ENCODE results near the gene AGT.

The AGT gene

GRCh38 chr1:230706887-230707731 is 6.8 kb downstream of the AGT start:
- Histone ChIP-seq H3K27me3 (ENCODE audit: control insufficient read depth in 1 of 2, insufficient read depth in 2 of 2, low read length in 2 of 2) (no peaks in the 10 kb centered on the region), H3K36me3 (ENCODE audit: control insufficient read depth in 2 of 2, insufficient read depth in 2 of 2, low read length in 2 of 2) (no peaks in the 10 kb centered on the region), H3K9me3 (ENCODE audit: control insufficient read depth in 2 of 2, low read length in 2 of 2) (no peaks in the 10 kb centered on the region), H3K4me1 (ENCODE audit: control insufficient read depth, insufficient read depth, low read length) (no peaks in the 10 kb centered on the region), H3K4me3 (ENCODE audit: low read length in 2 of 2) (no peak overlapping the region), H3K27ac (ENCODE audit: low read length) (no peak overlapping the region), H3K9ac (ENCODE audit: low read length in 2 of 2) (no peak overlapping the region)

DNA sequence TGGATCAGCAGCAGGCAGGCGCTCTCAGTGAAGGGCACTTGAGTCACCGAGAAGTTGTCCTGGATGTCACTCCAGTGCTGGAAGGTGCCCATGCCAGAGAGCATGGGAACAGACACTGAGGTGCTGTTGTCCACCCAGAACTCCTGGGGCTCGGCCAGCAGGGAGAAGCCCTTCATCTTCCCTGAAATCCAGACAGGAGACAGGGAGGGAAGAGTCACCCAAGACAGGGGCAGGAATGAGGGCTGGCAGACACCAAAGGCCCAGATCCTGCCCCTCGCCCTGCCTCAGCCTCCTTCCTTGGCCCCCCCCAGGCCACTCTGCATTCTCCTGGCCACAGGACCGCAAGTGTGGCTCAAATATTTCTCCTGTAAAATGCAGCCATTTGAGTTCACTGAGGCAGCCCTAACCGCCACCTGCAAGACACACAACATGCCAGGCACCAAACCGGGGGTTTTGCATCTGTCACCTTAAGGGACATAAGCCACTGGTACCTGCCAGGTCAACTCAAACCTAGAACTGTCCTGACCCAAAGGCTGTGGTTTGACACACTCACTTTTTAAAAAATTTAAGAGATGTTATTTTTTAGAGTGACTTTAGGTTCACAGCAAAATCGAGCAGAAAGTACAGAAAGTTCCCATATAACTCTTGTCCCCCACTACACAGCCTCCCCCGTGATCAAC is 7.8 kb downstream of the AGT start:
- Histone ChIP-seq H3K36me3 (ENCODE audit: control insufficient read depth in 2 of 2, insufficient read depth in 2 of 2, low read length in 2 of 2) (no peaks in the 10 kb centered on the region), H3K9ac (ENCODE audit: low read length in 2 of 2) (no peak overlapping the region), H3K27me3 (ENCODE audit: control insufficient read depth in 1 of 2, insufficient read depth in 2 of 2, low read length in 2 of 2) (no peaks in the 10 kb centered on the region), H3K4me3 (ENCODE audit: low read length in 2 of 2) (no peak overlapping the region), H3K4me1 (ENCODE audit: control insufficient read depth, insufficient read depth, low read length) (no peaks in the 10 kb centered on the region), H3K27ac (ENCODE audit: low read length) (no peak overlapping the region), H3K9me3 (ENCODE audit: control insufficient read depth in 2 of 2, low read length in 2 of 2) (no peaks in the 10 kb centered on the region)

DNA sequence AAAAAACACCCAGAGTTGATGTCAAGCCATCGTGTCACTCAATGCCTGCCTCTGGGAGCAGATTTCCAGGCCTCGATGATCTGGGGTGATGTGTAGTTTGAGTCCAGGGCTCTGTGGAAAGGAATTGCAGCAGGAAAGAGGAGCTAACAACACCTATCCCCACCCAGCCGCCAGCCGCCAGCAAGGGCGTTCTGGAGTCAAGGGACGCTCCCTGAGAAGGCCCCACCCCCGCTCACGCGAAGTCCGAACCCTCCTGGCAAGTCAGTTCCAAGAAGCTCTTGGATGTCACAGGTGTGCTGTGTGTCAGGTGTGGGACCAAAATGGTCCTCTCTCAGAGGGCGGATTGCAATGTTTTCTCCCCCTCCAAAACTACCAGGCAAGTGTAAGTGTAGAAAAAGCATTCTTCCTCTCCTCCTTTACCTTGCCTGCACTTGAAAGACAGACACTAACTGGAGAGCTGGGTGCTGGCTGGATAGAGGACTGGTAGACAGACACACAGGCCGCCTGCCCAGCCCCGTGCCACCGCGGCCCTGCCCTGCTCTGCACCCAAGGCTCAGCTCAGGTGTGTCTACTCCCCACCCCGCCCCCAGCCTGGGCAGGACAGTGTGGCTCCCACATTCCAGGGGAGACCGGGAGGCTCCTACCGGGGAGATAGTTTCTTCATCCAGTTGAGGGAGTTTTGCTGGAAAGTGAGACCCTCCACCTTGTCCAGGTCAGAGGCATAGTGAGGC is 8.5 kb downstream of the AGT start:
- H3K4me3 ChIP-seq (ENCODE audit: low read length in 2 of 2), result no peak overlapping the region
- no peaks in the 10 kb centered on the region for H3K4me1 ChIP-seq (ENCODE audit: control insufficient read depth, insufficient read depth, low read length)
- no peaks in the 10 kb centered on the region for H3K36me3 ChIP-seq (ENCODE audit: control insufficient read depth in 2 of 2, insufficient read depth in 2 of 2, low read length in 2 of 2)
- H3K9ac ChIP-seq (ENCODE audit: low read length in 2 of 2), result no peak overlapping the region
- H3K27me3 ChIP-seq (ENCODE audit: control insufficient read depth in 1 of 2, insufficient read depth in 2 of 2, low read length in 2 of 2), result no peaks in the 10 kb centered on the region
- no peak overlapping the region for H3K27ac ChIP-seq (ENCODE audit: low read length)
- no peaks in the 10 kb centered on the region for H3K9me3 ChIP-seq (ENCODE audit: control insufficient read depth in 2 of 2, low read length in 2 of 2)

DNA sequence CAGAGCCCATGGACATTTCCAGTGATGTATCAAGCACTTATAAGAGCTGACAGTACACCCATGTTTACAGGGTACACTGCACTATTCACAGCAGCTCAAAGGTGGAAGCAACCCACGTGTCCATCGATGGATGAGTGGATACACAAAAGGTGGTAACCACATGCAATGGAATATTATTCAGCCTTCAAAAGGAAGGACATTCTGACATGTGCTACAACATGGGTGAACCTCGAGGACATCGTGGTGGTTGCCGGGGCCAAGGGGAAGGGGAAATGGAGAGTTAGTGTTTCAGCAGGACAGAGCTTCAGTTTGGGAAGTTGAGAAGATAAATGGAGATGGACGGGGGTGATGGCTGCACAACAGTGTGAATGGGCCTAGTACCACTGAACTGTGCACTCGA is 9.1 kb downstream of the AGT start:
- Histone ChIP-seq H3K4me1 (ENCODE audit: control insufficient read depth, insufficient read depth, low read length) (no peaks in the 10 kb centered on the region), H3K36me3 (ENCODE audit: control insufficient read depth in 2 of 2, insufficient read depth in 2 of 2, low read length in 2 of 2) (no peaks in the 10 kb centered on the region)

DNA sequence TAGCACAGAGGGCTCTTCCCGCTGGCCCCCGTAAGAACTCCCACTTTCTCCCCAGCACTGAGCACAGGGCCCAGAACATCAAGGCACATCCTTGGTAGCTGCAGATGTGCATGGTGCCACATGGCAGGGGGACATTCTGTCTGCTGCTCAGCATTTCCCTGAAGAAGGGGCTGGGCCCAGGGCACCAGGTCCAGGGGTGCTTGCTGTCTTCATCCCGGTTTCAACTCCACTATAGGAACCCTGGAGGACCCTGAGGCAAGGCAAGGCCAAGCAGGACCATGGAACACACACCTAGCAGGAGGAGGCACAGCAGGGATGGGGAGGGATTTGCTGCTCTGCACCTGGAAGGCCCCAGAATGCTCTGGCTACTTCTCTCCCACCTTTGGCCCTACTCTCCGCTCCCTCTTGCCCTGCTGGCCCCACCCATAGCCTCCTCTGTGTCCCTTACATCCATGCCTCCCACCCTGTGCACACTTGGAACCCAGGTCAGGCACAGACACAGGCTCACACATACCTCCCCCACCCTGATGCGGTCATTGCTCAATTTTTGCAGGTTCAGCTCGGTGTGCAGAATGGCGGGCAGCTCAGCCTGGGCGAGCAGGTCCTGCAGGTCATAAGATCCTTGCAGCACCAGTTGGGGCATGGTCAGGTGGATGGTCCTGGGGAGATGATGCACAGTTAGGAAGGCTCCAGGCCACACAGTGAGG is 10.1 kb downstream of the AGT start:
- Histone ChIP-seq H3K9me3 (ENCODE audit: control insufficient read depth in 2 of 2, low read length in 2 of 2) (no peaks in the 10 kb centered on the region), H3K36me3 (ENCODE audit: control insufficient read depth in 2 of 2, insufficient read depth in 2 of 2, low read length in 2 of 2) (no peaks in the 10 kb centered on the region), H3K27ac (ENCODE audit: low read length) (no peak overlapping the region), H3K27me3 (ENCODE audit: control insufficient read depth in 1 of 2, insufficient read depth in 2 of 2, low read length in 2 of 2) (no peaks in the 10 kb centered on the region), H3K4me1 (ENCODE audit: control insufficient read depth, insufficient read depth, low read length) (no peaks in the 10 kb centered on the region), H3K9ac (ENCODE audit: low read length in 2 of 2) (no peak overlapping the region), H3K4me3 (ENCODE audit: low read length in 2 of 2) (no peak overlapping the region)

More for the DNA sequence above, 9.1 kb downstream of the AGT start:
- Histone ChIP-seq H3K4me3 (ENCODE audit: low read length in 2 of 2) (no peak overlapping the region), H3K9me3 (ENCODE audit: control insufficient read depth in 2 of 2, low read length in 2 of 2) (no peaks in the 10 kb centered on the region), H3K27me3 (ENCODE audit: control insufficient read depth in 1 of 2, insufficient read depth in 2 of 2, low read length in 2 of 2) (no peaks in the 10 kb centered on the region), H3K27ac (ENCODE audit: low read length) (no peak overlapping the region), H3K9ac (ENCODE audit: low read length in 2 of 2) (no peak overlapping the region)

DNA sequence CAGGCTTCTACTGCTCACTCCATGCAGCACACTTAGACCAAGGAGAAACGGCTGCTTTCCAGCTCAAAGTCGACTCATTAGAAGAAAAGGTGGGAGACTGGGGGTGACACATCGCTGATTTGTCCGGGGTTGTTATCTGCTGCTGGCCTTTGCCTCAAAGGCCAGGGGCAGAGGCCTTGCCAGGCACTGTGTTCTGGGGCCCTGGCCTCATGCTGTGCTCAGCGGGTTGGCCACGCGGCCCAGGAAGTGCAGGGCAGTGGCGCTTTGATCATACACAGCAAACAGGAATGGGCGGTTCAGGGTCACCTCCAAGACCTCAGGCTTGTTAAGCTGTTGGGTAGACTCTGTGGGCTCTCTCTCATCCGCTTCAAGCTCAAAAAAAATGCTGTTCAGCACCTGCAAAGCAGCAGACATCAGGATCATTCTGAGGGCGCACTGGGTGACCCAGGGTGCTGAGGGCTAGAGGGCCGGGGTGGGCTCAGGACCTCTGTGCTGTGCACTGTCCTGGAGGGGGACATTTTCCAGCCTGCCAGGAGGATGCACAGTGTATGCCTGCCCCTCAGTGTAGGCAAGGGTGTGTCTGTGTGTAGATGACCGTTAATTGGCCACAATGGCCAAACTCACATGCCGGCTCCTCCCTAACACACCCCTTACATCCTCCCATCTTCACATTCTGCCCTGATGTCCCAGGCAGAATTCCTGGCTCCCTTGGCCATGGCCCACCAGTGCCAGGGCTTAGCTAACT is 10.8 kb downstream of the AGT start:
- Histone ChIP-seq H3K9ac (ENCODE audit: low read length in 2 of 2) (no peak overlapping the region), H3K27ac (ENCODE audit: low read length) (no peak overlapping the region)

DNA sequence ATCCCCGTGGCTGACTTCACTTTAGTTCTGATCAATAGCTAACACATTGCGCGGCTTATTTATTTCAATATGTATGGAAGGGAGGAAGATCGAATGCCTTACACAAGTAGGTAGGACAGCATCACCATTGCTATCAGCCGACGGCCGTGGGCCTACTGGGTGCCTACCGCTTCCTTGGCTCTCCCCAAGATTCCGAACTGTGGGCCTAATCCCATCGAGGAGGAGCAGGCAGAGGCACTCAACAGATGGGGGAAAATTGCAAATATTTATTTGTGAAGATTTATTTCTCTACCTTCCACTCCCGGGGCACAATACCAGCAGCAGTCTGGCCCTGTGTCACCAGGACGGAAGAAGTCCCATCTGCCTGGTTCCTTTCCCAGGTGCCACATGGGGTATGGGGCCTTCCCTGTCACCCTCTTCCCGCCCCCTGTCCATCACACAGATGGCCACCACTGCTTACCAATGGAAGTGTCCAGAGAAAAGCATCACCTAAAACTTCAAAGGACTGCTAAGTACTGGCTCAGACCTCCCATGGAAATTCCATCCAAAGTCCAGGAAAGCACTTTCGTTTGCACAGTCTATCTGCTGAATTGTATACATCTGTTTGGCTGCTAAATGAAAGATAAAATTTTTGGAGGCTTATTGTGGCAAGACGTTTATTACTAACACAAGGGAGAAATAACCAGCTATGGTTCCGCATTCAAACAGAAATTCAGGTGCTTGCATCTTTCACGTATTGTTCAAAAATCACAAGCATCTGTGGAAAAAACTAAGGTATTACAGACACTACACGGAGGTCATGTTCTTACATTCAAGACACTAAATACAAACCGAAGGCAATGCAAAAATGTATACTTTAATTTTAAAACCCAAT is 11.8 kb downstream of the AGT start:
- H3K36me3 ChIP-seq (ENCODE audit: control insufficient read depth in 2 of 2, insufficient read depth in 2 of 2, low read length in 2 of 2), result no peaks in the 10 kb centered on the region
- no peaks in the 10 kb centered on the region for H3K27me3 ChIP-seq (ENCODE audit: control insufficient read depth in 1 of 2, insufficient read depth in 2 of 2, low read length in 2 of 2)
- no peak overlapping the region for H3K4me3 ChIP-seq (ENCODE audit: low read length in 2 of 2)
- no peak overlapping the region for H3K9ac ChIP-seq (ENCODE audit: low read length in 2 of 2)
- H3K4me1 ChIP-seq (ENCODE audit: control insufficient read depth, insufficient read depth, low read length), result no peaks in the 10 kb centered on the region
- no peaks in the 10 kb centered on the region for H3K9me3 ChIP-seq (ENCODE audit: control insufficient read depth in 2 of 2, low read length in 2 of 2)
- no peak overlapping the region for H3K27ac ChIP-seq (ENCODE audit: low read length)

More for the DNA sequence above, 10.8 kb downstream of the AGT start:
- H3K9me3 ChIP-seq (ENCODE audit: control insufficient read depth in 2 of 2, low read length in 2 of 2), result no peaks in the 10 kb centered on the region
- no peaks in the 10 kb centered on the region for H3K36me3 ChIP-seq (ENCODE audit: control insufficient read depth in 2 of 2, insufficient read depth in 2 of 2, low read length in 2 of 2)
- H3K4me3 ChIP-seq (ENCODE audit: low read length in 2 of 2), result no peak overlapping the region
- H3K27me3 ChIP-seq (ENCODE audit: control insufficient read depth in 1 of 2, insufficient read depth in 2 of 2, low read length in 2 of 2), result no peaks in the 10 kb centered on the region
- no peaks in the 10 kb centered on the region for H3K4me1 ChIP-seq (ENCODE audit: control insufficient read depth, insufficient read depth, low read length)

GRCh38 chr1:230701434-230701833 is 12.5 kb downstream of the AGT start:
- H3K4me1 ChIP-seq (ENCODE audit: control insufficient read depth, insufficient read depth, low read length), result no peaks in the 10 kb centered on the region
- H3K36me3 ChIP-seq (ENCODE audit: control insufficient read depth in 2 of 2, insufficient read depth in 2 of 2, low read length in 2 of 2), result no peaks in the 10 kb centered on the region
- no peak overlapping the region for H3K9ac ChIP-seq (ENCODE audit: low read length in 2 of 2)
- no peaks in the 10 kb centered on the region for H3K27me3 ChIP-seq (ENCODE audit: control insufficient read depth in 1 of 2, insufficient read depth in 2 of 2, low read length in 2 of 2)
- no peak overlapping the region for H3K27ac ChIP-seq (ENCODE audit: low read length)
- no peaks in the 10 kb centered on the region for H3K9me3 ChIP-seq (ENCODE audit: control insufficient read depth in 2 of 2, low read length in 2 of 2)
- no peak overlapping the region for H3K4me3 ChIP-seq (ENCODE audit: low read length in 2 of 2)

DNA sequence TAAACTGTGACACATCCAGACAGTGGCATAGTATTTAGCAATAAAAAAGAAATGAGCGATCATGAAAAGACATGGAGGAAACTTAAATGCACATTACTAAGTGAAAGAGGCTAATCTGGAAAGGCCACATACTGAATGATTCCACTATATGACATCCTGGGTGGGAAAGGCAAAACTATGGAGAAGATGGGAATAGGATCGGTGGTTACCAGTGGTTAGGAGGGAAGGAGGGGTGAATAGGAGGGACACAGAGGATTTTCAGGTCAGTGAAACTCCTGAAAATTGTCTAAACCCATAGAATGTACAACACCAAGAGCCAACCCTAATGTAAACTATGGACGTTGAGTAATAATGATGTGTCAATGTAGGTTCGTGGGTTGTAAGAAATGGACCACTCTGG is 13.8 kb downstream of the AGT start:
- H3K27ac ChIP-seq (ENCODE audit: low read length), result no peak overlapping the region

More for the DNA sequence above, 13.8 kb downstream of the AGT start:
- no peaks in the 10 kb centered on the region for H3K4me1 ChIP-seq (ENCODE audit: control insufficient read depth, insufficient read depth, low read length)
- no peaks in the 10 kb centered on the region for H3K9me3 ChIP-seq (ENCODE audit: control insufficient read depth in 2 of 2, low read length in 2 of 2)
- H3K36me3 ChIP-seq (ENCODE audit: control insufficient read depth in 2 of 2, insufficient read depth in 2 of 2, low read length in 2 of 2), result no peaks in the 10 kb centered on the region
- no peaks in the 10 kb centered on the region for H3K27me3 ChIP-seq (ENCODE audit: control insufficient read depth in 1 of 2, insufficient read depth in 2 of 2, low read length in 2 of 2)
- H3K4me3 ChIP-seq (ENCODE audit: low read length in 2 of 2), result no peak overlapping the region
- no peak overlapping the region for H3K9ac ChIP-seq (ENCODE audit: low read length in 2 of 2)

All from stomach smooth muscle (tissue), 2 donors.